Ovary (tissue), 9 donors: ENCODE data around the gene HK2. TPM values are rescaled to one million over a fixed set of nuclear protein-coding genes. Genes with fewer than 3 reads are reported as not detected.

Experiments
- DNase-seq, 5 donors: peaks; one replicate each; pipeline ENCODE4 v3.0.0-alpha.2; 2019 to 2020
- H3K27ac ChIP-seq, 2 donors: fragments of 200-600 bp; one replicate each; pipeline versions ENCODE4 v1.5.1 to v1.8.0; 2019 to 2022
- H3K27me3 ChIP-seq: fragments of 200-600 bp; one replicate; pipeline ENCODE4 v1.8.0; 2022
- H3K36me3 ChIP-seq: fragments of 200-600 bp; sonication (generic); one replicate; pipeline ENCODE4 v1.5.1; 2019
- H3K4me1 ChIP-seq: one replicate; pipeline ENCODE4 v1.8.1; 2013; ENCODE audit warnings: mild to moderate bottlenecking, moderate library complexity; ENCODE audit not compliant: insufficient read depth
- H3K4me3 ChIP-seq: fragments of 200-600 bp; sonication (generic); one replicate; pipeline ENCODE4 v1.5.1; 2017
- H3K9me3 ChIP-seq, 2 donors: fragments of 200-600 bp in 1 of 2; sonication (generic) in 1 of 2; one replicate each; pipeline versions ENCODE4 v1.5.1 to v1.8.1; 2013 to 2019; ENCODE audit warnings: mild to moderate bottlenecking in 1 of 2, moderate library complexity in 1 of 2
- CTCF ChIP-seq, 3 donors: fragments of 450-650 bp in 2 of 3; fragments of 200-600 bp in 1 of 3; IDR thresholded peaks; one replicate each; pipeline versions ENCODE4 v1.5.1 to v1.8.0; 2016 to 2022; ENCODE audit warnings: antibody characterized with exemption in 3 of 3, mild to moderate bottlenecking in 1 of 3
- EP300 ChIP-seq: sonication (generic); formaldehyde crosslinking; IDR thresholded peaks from one replicate; pipeline ENCODE4 v1.6.1; 2017; ENCODE audit warnings: antibody characterized with exemption
- POLR2A ChIP-seq: fragments of 450-650 bp; IDR thresholded peaks from one replicate; pipeline ENCODE4 v1.6.1; 2017; ENCODE audit warnings: antibody characterized with exemption, mild to moderate bottlenecking, moderate library complexity
- WGBS, 3 donors: extraction: QIAGEN DNeasy Blood & Tissue Kit in 1 of 3; methylation state at CpG; one replicate each; pipeline versions ENCODE4 v1.1.5 to v1.1.7; 2013 to 2017; 5-methylcytosine and 5-hydroxymethylcytosine counted together
- intact Hi-C, 4 donors: fragments of 100-400 bp; cut with DNase I; formaldehyde crosslinking; loops; one replicate each; pipeline versions ENCODE4 v1.11.0 to v1.15.1; 2022 to 2023
- polyA plus RNA-seq, 2 donors: library from polyadenylated mRNA; stranded (reverse); fragments of 200-250 nt in 1 of 2; fragments of 350-450 nt in 1 of 2; fragmentation: Illumina TruSeq in 1 of 2; extraction: RNeasy Lipid Tissue Mini Kit (QIAGEN cat#74804) in 1 of 2; gene quantifications; one replicate each; pipeline ENCODE4 v1.2.3, GENCODE V29; 2013 to 2014
- total RNA-seq, 7 donors: library from RNA; depleted of rRNA in 2 of 7; stranded (reverse); fragments of >200 nt in 2 of 7; fragmentation: NEBNext Ultra II Directional in 3 of 7; extraction: Animal tissue kit (Norgen Biotek cat#: 25700) in 3 of 7; gene quantifications; one replicate each; pipeline versions ENCODE4 v1.1.0 to v1.2.4, GENCODE V29; 2016 to 2023
- donor health status: DM: no; HTN: no; CAD: no; lungs with moderate emphysema.
- donor health status: DM: no; HTN: no; CAD: no.
- donor health status: Bipolar disorder and iron deficiency.
- donor health status: DM: yes; HTN: yes; CAD: no.
- donor health status: DM: no; HTN: no; CAD: no.
- donor health status: DM: yes; HTN: yes; CAD: no.

Gene HK2
- total and polyA plus RNA-seq, 9 donors, result 11.8 to 46.7 (median 28.9) TPM

DNA sequence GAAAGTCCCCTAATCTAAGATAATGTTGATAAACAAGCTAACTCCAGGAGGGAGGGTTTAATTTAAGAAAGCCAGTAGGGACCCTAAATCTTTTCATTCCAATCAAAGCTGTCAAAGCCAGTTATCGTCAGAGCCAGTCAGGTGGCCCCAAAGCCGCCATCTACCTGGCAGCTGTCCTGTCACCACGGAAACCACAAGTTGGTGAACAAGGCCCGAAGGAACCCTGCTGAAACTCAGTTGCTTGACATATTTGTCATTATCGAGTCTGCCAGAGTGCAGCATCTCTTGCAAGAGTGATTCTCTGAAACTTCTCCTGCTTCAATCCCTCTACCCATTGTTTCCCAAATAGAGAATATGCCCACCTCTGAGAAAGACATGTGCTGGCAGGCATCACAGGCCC is 93.7 kb downstream of the HK2 start:
- H3K36me3 ChIP-seq, result no peaks in the 10 kb centered on the region
- WGBS, 3 donors, result 88 to 89% (median 89%) methylated on average over 5 of the region's 5 CpGs
- H3K4me1 ChIP-seq, result no peaks in the 10 kb centered on the region
- no peak for DNase-seq
- H3K27me3 ChIP-seq, result no peaks in the 10 kb centered on the region
- H3K9me3 ChIP-seq, result no peaks in the 10 kb centered on the region
- TF ChIP-seq CTCF (IDR thresholded peaks at IDR 0.05), result no peak
- no peak for TF ChIP-seq EP300
- no peak for TF ChIP-seq POLR2A
- H3K27ac ChIP-seq, result no peak overlapping the region
- no peak overlapping the region for H3K4me3 ChIP-seq
- intact Hi-C loops, result loop anchor here in 1 of 4 donors (10.0 kb wide), 1 partner anchor 487 kb away; no protein-coding TSS in a partner anchor

DNA sequence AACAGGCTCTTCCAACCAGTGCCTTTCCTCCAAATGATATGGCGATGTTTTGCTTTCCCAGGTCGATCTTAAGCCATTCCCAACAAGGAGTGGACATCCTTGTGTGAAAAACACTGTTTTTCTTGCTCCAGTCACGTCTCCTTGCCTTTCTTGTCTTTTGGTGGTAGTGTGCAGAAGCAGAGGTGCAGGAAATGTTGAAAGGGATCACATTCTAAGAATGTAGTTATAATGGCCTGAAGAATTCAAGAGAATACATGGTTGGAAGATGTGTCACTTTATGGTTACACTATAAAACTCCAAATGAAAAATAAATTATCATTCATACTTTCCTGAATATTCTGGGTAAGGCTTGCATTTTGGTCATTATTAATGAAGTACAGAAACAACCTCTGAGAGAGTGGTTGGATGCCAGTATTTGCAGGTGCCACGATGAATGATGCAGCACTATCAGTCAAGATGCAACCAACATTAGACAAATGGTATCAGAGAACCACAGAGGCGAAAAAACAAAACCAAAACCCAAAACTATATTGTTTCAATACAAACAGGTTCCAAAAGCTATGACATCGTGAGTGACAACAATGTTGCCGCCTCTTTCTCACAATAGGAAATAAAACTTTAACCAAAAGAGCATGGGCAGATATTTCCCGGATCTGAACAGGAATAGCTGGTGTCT is 97.0 kb downstream of the HK2 start:
- Histone ChIP-seq H3K4me3 (no peak overlapping the region), H3K27me3 (no peaks in the 10 kb centered on the region), H3K27ac (no peak overlapping the region), H3K4me1 (no peaks in the 10 kb centered on the region), H3K36me3 (no peaks in the 10 kb centered on the region), H3K9me3 (no peaks in the 10 kb centered on the region)
- TF ChIP-seq EP300, result no peak
- no peak for TF ChIP-seq CTCF (IDR thresholded peaks at IDR 0.05)
- no peak for TF ChIP-seq POLR2A
- WGBS, 3 donors, result 86 to 92% (median 90%) methylated on average over 8 of the region's 8 CpGs
- intact Hi-C loops, result no loop called here
- no peak for DNase-seq

GRCh38 chr2:74931940-74932339 is 98.0 kb downstream of the HK2 start:
- H3K4me3 ChIP-seq, result no peak overlapping the region
- no peaks in the 10 kb centered on the region for H3K9me3 ChIP-seq
- intact Hi-C loops, result no loop called here
- H3K27me3 ChIP-seq, result no peaks in the 10 kb centered on the region
- no peak for DNase-seq
- no peak for TF ChIP-seq POLR2A
- TF ChIP-seq EP300, result no peak
- TF ChIP-seq CTCF (IDR thresholded peaks at IDR 0.05), result no peak
- H3K27ac ChIP-seq, result no peak overlapping the region
- H3K4me1 ChIP-seq, result no peaks in the 10 kb centered on the region
- WGBS, 3 donors, result 64 to 95% (median 94%) methylated on average over 2 of the region's 2 CpGs
- H3K36me3 ChIP-seq, result no peaks in the 10 kb centered on the region

DNA sequence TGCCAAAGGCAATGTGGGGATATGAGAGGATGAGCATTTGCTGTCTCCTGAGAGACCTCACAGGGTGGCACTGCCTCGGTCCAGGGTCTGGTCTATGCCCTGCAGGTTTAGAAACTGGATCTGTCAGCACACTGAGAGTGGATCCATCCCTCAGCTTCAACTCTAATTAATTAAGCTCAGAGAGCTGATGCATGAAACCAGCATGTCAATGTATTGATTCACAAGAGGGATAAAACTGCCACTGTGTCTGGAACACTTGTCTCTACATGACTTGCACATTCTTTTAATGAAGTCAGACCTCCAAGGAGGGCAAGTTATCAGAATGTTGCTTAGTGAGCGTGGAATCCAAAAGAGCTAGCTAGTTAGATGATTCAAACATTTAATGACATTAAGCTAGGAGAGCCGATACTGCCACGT is 102.1 kb downstream of the HK2 start:
- no peak for DNase-seq
- no peaks in the 10 kb centered on the region for H3K4me1 ChIP-seq
- no peak overlapping the region for H3K4me3 ChIP-seq
- H3K36me3 ChIP-seq, result no peaks in the 10 kb centered on the region
- no peaks in the 10 kb centered on the region for H3K9me3 ChIP-seq
- 89 to 92% (median 91%) methylated on average over 4 of the region's 4 CpGs for WGBS, 3 donors
- no peak for TF ChIP-seq POLR2A
- TF ChIP-seq CTCF (IDR thresholded peaks at IDR 0.05), result no peak
- no peak for TF ChIP-seq EP300
- no peak overlapping the region for H3K27ac ChIP-seq
- intact Hi-C loops, result no loop called here
- H3K27me3 ChIP-seq, result no peaks in the 10 kb centered on the region
